MCF 10A (cell line): Measurements from ENCODE around the gene SOX6. TPM values are rescaled to one million over a fixed set of nuclear protein-coding genes. Genes with fewer than 3 reads are reported as not detected.

Experiments
- BruUV-seq: library from RNA; stranded (reverse); fragments of 400-500 nt; replicated peaks from 2 replicates; lab custom pipeline; 2021; lab: Mats Ljungman, UMichigan
- CTCF ChIA-PET: fragments of 300-600 bp; sonication (Branson Sonifier 250); formaldehyde crosslinking; extraction: SDS; loops from one replicate; lab custom pipeline; 2021; ENCODE audit warnings: antibody characterized with exemption, inconsistent platforms; lab: Yijun Ruan, JAX
- POLR2A ChIA-PET: fragments of 300-600, 350-650 bp; sonication (Branson Sonifier 250); formaldehyde crosslinking; extraction: SDS; loops from one replicate; lab custom pipeline; 2020; ENCODE audit warnings: antibody characterized with exemption, inconsistent platforms; lab: Yijun Ruan, JAX
- DNase-seq: peaks from one replicate; pipeline ENCODE4 v3.0.0-alpha.2; 2018; ENCODE audit not compliant: unreplicated experiment
- H3K27ac Mint-ChIP-seq: one replicate; pipeline ENCODE4 v1.8.0; 2022; ENCODE audit warnings: mild to moderate bottlenecking, low read depth, mixed read lengths; ENCODE audit not compliant: unreplicated experiment
- H3K27me3 Mint-ChIP-seq: one replicate; pipeline ENCODE4 v1.8.0; 2022; ENCODE audit warnings: mixed read lengths; ENCODE audit not compliant: insufficient read depth, unreplicated experiment
- H3K36me3 Mint-ChIP-seq: one replicate; pipeline ENCODE4 v1.8.0; 2022; ENCODE audit warnings: mild to moderate bottlenecking, moderate library complexity, mixed read lengths; ENCODE audit not compliant: insufficient read depth, unreplicated experiment
- H3K4me1 Mint-ChIP-seq: one replicate; pipeline ENCODE4 v1.8.0; 2022; ENCODE audit warnings: mixed read lengths; ENCODE audit not compliant: insufficient read depth, unreplicated experiment
- H3K4me3 Mint-ChIP-seq: one replicate; pipeline ENCODE4 v1.8.0; 2022; ENCODE audit warnings: mild to moderate bottlenecking, moderate library complexity, mixed read lengths; ENCODE audit not compliant: unreplicated experiment
- H3K9me3 Mint-ChIP-seq: one replicate; pipeline ENCODE4 v1.8.0; 2022; ENCODE audit warnings: mixed read lengths; ENCODE audit not compliant: unreplicated experiment
- intact Hi-C: fragments of 100-400 bp; cut with micrococcal nuclease; formaldehyde crosslinking; loops from 2 replicates; pipeline ENCODE4 v1.14.1; 2022
- total RNA-seq: library from RNA; stranded (reverse); gene quantifications from 2 replicates; pipeline ENCODE4 v1.2.3, GENCODE V29; 2022
- TF ChIP-seq, protein P1 (sequence below): fragments of 200-600 bp; IDR thresholded peaks from one replicate; pipeline ENCODE4 v1.8.0; 2022; ENCODE audit warnings: antibody characterized with exemption, mild to moderate bottlenecking; ENCODE audit not compliant: unreplicated experiment

Gene SOX6
- total RNA-seq, 1 experiment from 2014 or later: 6.4 TPM

DNA sequence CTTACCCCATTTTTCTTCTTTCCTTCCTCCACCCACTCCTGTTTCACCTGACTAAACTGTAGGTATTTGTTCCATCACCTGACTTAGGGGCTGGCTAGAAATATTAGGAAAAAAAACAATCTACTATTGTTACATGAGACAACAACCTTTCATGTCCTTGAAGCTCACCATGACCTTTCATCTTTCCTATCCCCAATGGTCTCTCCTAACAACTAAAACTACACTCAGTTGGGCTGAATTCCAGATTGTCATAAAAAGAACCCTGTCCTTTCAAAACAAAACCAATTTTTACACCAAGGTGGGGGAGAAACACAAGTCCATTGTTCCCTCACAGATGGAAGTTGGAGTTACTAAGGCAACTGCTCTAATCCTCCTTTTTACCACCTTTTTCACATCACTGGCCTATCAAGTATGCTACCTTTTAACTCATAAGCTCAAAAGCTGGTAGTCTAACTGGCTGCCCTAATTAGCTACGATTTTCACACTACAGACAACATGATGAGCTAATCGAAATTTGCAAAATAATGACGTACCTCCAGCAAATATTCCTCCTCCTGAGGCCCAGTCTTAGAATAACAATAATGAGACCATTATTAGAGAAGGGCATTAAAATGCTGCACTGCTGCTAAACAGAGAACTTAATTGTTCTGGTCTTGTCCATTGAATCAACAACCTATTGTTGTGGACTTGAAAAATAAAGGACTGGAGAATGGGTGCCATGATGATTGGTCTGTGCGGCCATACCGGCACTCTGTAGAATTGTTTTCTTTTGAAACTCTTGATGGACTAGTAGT is 46.5 kb upstream of the SOX6 start:
- H3K27ac Mint-ChIP-seq: no peak overlapping the region
- intact Hi-C loops: no loop called here
- no TSS peak for BruUV-seq
- ChIA-PET POLR2A (interaction anchor here (0.7 kb wide), 1 partner anchor 557 kb away, joined by 3 read pairs; no protein-coding TSS in a partner anchor), CTCF (interaction anchor here (0.6 to 0.8 kb wide), 6 partner anchors 9 to 1973 kb away, joined by 3 read pairs; no protein-coding TSS in a partner anchor)
- H3K4me1 Mint-ChIP-seq: peaks cover 3% of the 10 kb centered on the region
- H3K36me3 Mint-ChIP-seq: no peaks in the 10 kb centered on the region
- H3K9me3 Mint-ChIP-seq: no peaks in the 10 kb centered on the region
- H3K27me3 Mint-ChIP-seq: no peaks in the 10 kb centered on the region
- TF ChIP-seq, protein P1, sequence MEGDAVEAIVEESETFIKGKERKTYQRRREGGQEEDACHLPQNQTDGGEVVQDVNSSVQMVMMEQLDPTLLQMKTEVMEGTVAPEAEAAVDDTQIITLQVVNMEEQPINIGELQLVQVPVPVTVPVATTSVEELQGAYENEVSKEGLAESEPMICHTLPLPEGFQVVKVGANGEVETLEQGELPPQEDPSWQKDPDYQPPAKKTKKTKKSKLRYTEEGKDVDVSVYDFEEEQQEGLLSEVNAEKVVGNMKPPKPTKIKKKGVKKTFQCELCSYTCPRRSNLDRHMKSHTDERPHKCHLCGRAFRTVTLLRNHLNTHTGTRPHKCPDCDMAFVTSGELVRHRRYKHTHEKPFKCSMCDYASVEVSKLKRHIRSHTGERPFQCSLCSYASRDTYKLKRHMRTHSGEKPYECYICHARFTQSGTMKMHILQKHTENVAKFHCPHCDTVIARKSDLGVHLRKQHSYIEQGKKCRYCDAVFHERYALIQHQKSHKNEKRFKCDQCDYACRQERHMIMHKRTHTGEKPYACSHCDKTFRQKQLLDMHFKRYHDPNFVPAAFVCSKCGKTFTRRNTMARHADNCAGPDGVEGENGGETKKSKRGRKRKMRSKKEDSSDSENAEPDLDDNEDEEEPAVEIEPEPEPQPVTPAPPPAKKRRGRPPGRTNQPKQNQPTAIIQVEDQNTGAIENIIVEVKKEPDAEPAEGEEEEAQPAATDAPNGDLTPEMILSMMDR: no peak
- no peak overlapping the region for H3K4me3 Mint-ChIP-seq
- no peak for DNase-seq

DNA sequence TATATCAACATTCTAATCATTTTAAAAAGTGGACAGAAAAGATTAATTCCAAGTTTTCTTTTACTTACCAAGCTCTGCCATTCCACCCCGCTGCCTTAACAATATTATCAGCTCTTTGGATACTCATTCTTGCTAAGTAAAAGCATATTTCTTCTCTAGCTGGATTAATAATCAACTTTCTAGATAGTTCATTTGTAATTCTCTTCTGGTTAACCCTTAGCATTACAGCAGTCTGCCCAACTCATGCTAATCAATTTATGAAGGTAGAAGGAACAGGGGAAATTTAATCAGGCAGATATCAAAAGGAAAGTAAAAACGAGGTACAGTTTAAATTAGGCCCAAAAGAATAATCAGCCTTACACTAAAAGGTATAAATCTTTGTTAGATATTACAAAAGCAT is 41.0 kb upstream of the SOX6 start:
- ChIA-PET POLR2A (no interaction called here), CTCF (no interaction called here)
- no peak overlapping the region for H3K4me3 Mint-ChIP-seq
- BruUV-seq: no TSS peak
- H3K36me3 Mint-ChIP-seq: no peaks in the 10 kb centered on the region
- peak overlapping the region; percentile 51 for H3K27ac Mint-ChIP-seq
- no peak for DNase-seq
- no peaks in the 10 kb centered on the region for H3K27me3 Mint-ChIP-seq
- intact Hi-C loops: no loop called here
- TF ChIP-seq, protein P1: no peak
- peaks cover 20% of the 10 kb centered on the region for H3K4me1 Mint-ChIP-seq
- H3K9me3 Mint-ChIP-seq: no peaks in the 10 kb centered on the region

DNA sequence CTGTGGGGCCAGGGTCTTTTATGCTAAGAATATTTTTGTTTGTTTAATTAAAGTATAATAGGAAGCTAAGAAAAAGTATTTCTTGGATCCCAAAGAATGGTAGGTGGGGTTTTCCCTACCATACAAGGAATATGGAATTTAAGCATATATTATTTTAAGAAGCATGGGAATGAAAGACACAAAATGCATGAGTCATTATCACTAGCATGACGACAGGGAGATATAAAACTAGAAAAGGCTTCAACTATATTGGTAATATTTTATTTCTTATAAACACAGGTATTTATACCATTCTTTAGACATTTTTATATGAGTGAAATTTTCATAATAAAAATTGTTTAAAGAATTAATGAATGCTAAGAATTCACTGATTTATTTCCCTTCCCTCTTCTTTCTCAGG is 39.3 kb upstream of the SOX6 start:
- H3K9me3 Mint-ChIP-seq: no peaks in the 10 kb centered on the region
- no peaks in the 10 kb centered on the region for H3K36me3 Mint-ChIP-seq
- H3K27me3 Mint-ChIP-seq: no peaks in the 10 kb centered on the region
- intact Hi-C loops: no loop called here
- H3K4me3 Mint-ChIP-seq: no peak overlapping the region
- TF ChIP-seq, protein P1: no peak
- ChIA-PET CTCF (no interaction called here), POLR2A (interaction anchor here (1.1 to 1.3 kb wide), 2 partner anchors 12 to 298 kb away, joined by 3 to 4 read pairs; no protein-coding TSS in a partner anchor)
- no peak overlapping the region for H3K27ac Mint-ChIP-seq
- peaks cover 20% of the 10 kb centered on the region for H3K4me1 Mint-ChIP-seq
- DNase-seq: no peak
- BruUV-seq: no TSS peak

DNA sequence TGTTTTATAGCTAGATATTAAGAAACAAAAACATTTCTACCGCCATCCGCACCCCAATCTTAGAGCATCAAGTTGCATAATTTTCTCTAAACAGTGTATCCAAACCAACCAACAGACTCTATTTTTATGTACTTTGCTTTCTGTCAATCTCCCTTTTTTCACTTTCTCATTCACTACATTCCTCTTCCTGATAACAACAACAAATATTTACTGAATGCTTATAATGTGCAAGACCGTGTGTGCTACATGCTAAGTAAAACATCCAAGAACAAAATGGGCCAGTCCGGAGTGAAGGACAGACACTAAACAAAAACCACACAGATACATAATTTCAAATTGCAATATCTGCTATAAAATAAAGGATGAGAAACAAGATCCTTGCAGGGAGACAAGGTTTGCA is 38.6 kb upstream of the SOX6 start:
- intact Hi-C loops: no loop called here

More for the DNA sequence above, 38.6 kb upstream of the SOX6 start:
- H3K4me1 Mint-ChIP-seq: peaks cover 20% of the 10 kb centered on the region
- no peaks in the 10 kb centered on the region for H3K36me3 Mint-ChIP-seq
- TF ChIP-seq, protein P1: no peak
- H3K4me3 Mint-ChIP-seq: no peak overlapping the region
- CTCF ChIA-PET: no interaction called here
- no peak for DNase-seq
- H3K27ac Mint-ChIP-seq: no peak overlapping the region
- no peaks in the 10 kb centered on the region for H3K27me3 Mint-ChIP-seq
- H3K9me3 Mint-ChIP-seq: no peaks in the 10 kb centered on the region
- BruUV-seq: no TSS peak
- POLR2A ChIA-PET: interaction anchor here (1.3 kb wide), 1 partner anchor 12 kb away, joined by 4 read pairs; no protein-coding TSS in a partner anchor
